Endothelial cell of umbilical vein (primary cell): ENCODE data around the gene SDCCAG8.

Experiments used
- JUN ChIP-seq: IDR thresholded peaks from 2 replicates; pipeline ENCODE4 v1.6.1; 2011; ENCODE audit warnings: borderline replicate concordance, low read depth; ENCODE audit not compliant: insufficient read length, insufficient read depth
- POLR2A ChIP-seq: IDR thresholded peaks from 2 replicates; pipeline ENCODE4 v1.6.1; 2012; ENCODE audit warnings: low read depth, mild to moderate bottlenecking, control low read depth, low read length
- POLR2AphosphoS5 ChIP-seq: IDR thresholded peaks from 2 replicates; pipeline ENCODE4 v1.6.1; 2012; ENCODE audit warnings: low read depth, mild to moderate bottlenecking, control low read depth, low read length, moderate library complexity; ENCODE audit not compliant: insufficient read depth
- TF ChIP-seq, protein P1 (sequence below), 2 donors: IDR thresholded peaks; 1 replicate in 1 of 2; 2 replicates in 1 of 2; pipeline ENCODE4 v1.5.1; 2011; ENCODE audit warnings: low read length in 2 of 2, mild to moderate bottlenecking in 2 of 2, moderate library complexity in 2 of 2, control low read depth in 1 of 2, inconsistent platforms in 1 of 2, low read depth in 1 of 2; ENCODE audit not compliant: insufficient read depth in 1 of 2; ENCODE audit errors: extremely low read depth in 1 of 2

DNA sequence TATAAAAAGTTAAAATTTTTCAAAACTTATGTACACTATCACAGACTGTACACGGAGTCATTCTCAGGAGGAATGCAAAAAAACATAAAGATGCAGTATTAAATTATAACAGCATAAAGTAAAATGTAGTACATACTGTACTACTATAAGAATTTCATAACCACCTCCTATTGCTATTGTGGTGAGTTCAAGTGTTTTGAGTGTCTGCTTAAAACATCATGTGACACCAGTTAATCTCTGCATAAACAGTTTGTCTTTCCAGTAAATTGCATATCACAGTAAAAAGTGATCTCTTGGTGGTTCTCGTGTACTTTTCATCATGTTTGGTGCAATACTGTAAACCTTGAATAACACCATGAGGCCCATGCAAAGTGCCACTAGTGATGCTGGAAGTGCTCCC, 45.2 kb downstream of the SDCCAG8 start:
- TF ChIP-seq, protein P1, sequence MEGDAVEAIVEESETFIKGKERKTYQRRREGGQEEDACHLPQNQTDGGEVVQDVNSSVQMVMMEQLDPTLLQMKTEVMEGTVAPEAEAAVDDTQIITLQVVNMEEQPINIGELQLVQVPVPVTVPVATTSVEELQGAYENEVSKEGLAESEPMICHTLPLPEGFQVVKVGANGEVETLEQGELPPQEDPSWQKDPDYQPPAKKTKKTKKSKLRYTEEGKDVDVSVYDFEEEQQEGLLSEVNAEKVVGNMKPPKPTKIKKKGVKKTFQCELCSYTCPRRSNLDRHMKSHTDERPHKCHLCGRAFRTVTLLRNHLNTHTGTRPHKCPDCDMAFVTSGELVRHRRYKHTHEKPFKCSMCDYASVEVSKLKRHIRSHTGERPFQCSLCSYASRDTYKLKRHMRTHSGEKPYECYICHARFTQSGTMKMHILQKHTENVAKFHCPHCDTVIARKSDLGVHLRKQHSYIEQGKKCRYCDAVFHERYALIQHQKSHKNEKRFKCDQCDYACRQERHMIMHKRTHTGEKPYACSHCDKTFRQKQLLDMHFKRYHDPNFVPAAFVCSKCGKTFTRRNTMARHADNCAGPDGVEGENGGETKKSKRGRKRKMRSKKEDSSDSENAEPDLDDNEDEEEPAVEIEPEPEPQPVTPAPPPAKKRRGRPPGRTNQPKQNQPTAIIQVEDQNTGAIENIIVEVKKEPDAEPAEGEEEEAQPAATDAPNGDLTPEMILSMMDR (IDR thresholded peaks at IDR 0.05; ENCODE audit: extremely low read depth in 1 of 2, insufficient read depth in 1 of 2, low read depth in 1 of 2, low read length in 2 of 2), result no peak
- no peak for TF ChIP-seq POLR2AphosphoS5
- TF ChIP-seq JUN, result no peak
- TF ChIP-seq POLR2A, result no peak
